CD4-positive, alpha-beta T cell (primary cell): Measurements from ENCODE around the gene GALNT14. TPM values are rescaled to one million over a fixed set of nuclear protein-coding genes. Genes with fewer than 3 reads are reported as not detected.

ENCODE experiments used
- ATAC-seq: fragments of 200-7000 bp; cut with Tn5 transposase; one replicate; pipeline ENCODE4 v1.10.0; 2022; ENCODE audit warnings: mild to moderate bottlenecking; ENCODE audit not compliant: poor library complexity
- CTCF ChIA-PET: fragments of 350-600 bp; sonication (Branson Sonifier 250); formaldehyde crosslinking; loops from one replicate; lab custom pipeline; 2021; ENCODE audit warnings: antibody characterized with exemption, inconsistent platforms; lab: Charles Lee
- POLR2A ChIA-PET: fragments of 350-600 bp; sonication (Branson Sonifier 250); formaldehyde crosslinking; loops from one replicate; lab custom pipeline; 2021; ENCODE audit warnings: antibody characterized with exemption, inconsistent platforms; lab: Charles Lee
- DNase-seq, 14 experiments: peaks; one replicate each; pipeline ENCODE4 v3.0.0-alpha.2; 2013 to 2020; ENCODE audit warnings: mixed read lengths in 2 of 14
- H3K27ac ChIP-seq, 2 donors: one replicate each; pipeline versions ENCODE4 v1.5.1 to v1.7.0; 2013; ENCODE audit warnings: low read length in 2 of 2, low read depth in 1 of 2, mild to moderate bottlenecking in 1 of 2
- H3K27me3 ChIP-seq, 2 experiments: 1 replicate in 1 of 2; 2 replicates in 1 of 2; pipeline versions ENCODE4 v1.6.1 to v1.7.0; 2013; ENCODE audit warnings: low read length in 2 of 2, control low read depth in 1 of 2, mild to moderate bottlenecking in 1 of 2, moderate library complexity in 1 of 2; ENCODE audit not compliant: insufficient read depth in 2 of 2, control insufficient read depth in 1 of 2
- H3K36me3 ChIP-seq: one replicate; pipeline ENCODE4 v1.6.1; 2013; ENCODE audit warnings: low read length, control low read depth; ENCODE audit not compliant: insufficient read depth
- H3K4me1 ChIP-seq: one replicate; pipeline ENCODE4 v1.6.1; 2013; ENCODE audit warnings: low read length, control low read depth; ENCODE audit not compliant: insufficient read depth
- H3K4me3 ChIP-seq: one replicate; pipeline ENCODE4 v1.5.1; 2013; ENCODE audit warnings: mild to moderate bottlenecking, low read length, moderate library complexity
- H3K9me3 ChIP-seq, 2 experiments: 1 replicate in 1 of 2; 2 replicates in 1 of 2; pipeline versions ENCODE4 v1.6.1 to v1.7.0; 2013; ENCODE audit warnings: low read length in 2 of 2, mild to moderate bottlenecking in 2 of 2, control low read depth in 1 of 2, moderate library complexity in 1 of 2; ENCODE audit not compliant: control insufficient read depth in 1 of 2, insufficient read depth in 1 of 2
- H3K27ac Mint-ChIP-seq: one replicate; pipeline ENCODE4 v1.8.0; 2020; ENCODE audit warnings: mixed read lengths
- H3K27me3 Mint-ChIP-seq: one replicate; pipeline ENCODE4 v1.8.0; 2021; ENCODE audit warnings: mixed read lengths
- H3K36me3 Mint-ChIP-seq: one replicate; pipeline ENCODE4 v1.8.0; 2021; ENCODE audit warnings: low read depth, mixed read lengths
- H3K4me1 Mint-ChIP-seq: one replicate; pipeline ENCODE4 v1.8.0; 2021; ENCODE audit warnings: low read depth, mixed read lengths
- H3K4me3 Mint-ChIP-seq: one replicate; pipeline ENCODE4 v1.8.0; 2020; ENCODE audit warnings: mild to moderate bottlenecking, mixed read lengths
- H3K9me3 Mint-ChIP-seq: one replicate; pipeline ENCODE4 v1.8.0; 2020; ENCODE audit warnings: mixed read lengths
- intact Hi-C, 2 experiments: fragments of 100-400 bp; cut with DNase I in 1 of 2; cut with micrococcal nuclease in 1 of 2; formaldehyde crosslinking; loops; one replicate each; pipeline versions ENCODE4 v1.15.1 to v1.9.0; 2023 to 2025; cut with DNase I, micrococcal nuclease
- total RNA-seq, 174 experiments: library from RNA in 2 of 174; stranded (reverse) in 2 of 174; gene quantifications; one replicate each; pipeline ENCODE4 v1.2.3 and lab custom pipeline; 2021 to 2026
- TF ChIP-seq, protein P1 (sequence below): fragments of 200-600 bp; IDR thresholded peaks from one replicate; pipeline ENCODE4 v1.8.0; 2022; ENCODE audit warnings: antibody characterized with exemption, mild to moderate bottlenecking

The GALNT14 gene
- total RNA-seq, 2 experiments from 2014 or later = not detected

- H3K36me3 Mint-ChIP-seq = no peaks in the 10 kb centered on the region
- no peak overlapping the region for H3K4me3 Mint-ChIP-seq
- CTCF ChIA-PET = no interaction called here
- TF ChIP-seq, protein P1, sequence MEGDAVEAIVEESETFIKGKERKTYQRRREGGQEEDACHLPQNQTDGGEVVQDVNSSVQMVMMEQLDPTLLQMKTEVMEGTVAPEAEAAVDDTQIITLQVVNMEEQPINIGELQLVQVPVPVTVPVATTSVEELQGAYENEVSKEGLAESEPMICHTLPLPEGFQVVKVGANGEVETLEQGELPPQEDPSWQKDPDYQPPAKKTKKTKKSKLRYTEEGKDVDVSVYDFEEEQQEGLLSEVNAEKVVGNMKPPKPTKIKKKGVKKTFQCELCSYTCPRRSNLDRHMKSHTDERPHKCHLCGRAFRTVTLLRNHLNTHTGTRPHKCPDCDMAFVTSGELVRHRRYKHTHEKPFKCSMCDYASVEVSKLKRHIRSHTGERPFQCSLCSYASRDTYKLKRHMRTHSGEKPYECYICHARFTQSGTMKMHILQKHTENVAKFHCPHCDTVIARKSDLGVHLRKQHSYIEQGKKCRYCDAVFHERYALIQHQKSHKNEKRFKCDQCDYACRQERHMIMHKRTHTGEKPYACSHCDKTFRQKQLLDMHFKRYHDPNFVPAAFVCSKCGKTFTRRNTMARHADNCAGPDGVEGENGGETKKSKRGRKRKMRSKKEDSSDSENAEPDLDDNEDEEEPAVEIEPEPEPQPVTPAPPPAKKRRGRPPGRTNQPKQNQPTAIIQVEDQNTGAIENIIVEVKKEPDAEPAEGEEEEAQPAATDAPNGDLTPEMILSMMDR = no peak
- no peak overlapping the region for H3K4me3 ChIP-seq
- no peaks in the 10 kb centered on the region for H3K36me3 ChIP-seq
- H3K9me3 ChIP-seq = no peaks in the 10 kb centered on the region
- no peak for ATAC-seq
- H3K4me1 Mint-ChIP-seq = no peaks in the 10 kb centered on the region
- H3K27ac Mint-ChIP-seq = no peak overlapping the region
- POLR2A ChIA-PET = no interaction called here
- no peak for DNase-seq
- H3K27me3 Mint-ChIP-seq = peaks cover 15% of the 10 kb centered on the region
- peaks cover 3 to 10% of the 10 kb centered on the region in 2 experiments for H3K27me3 ChIP-seq
- no peaks in the 10 kb centered on the region for H3K9me3 Mint-ChIP-seq
- H3K4me1 ChIP-seq = no peaks in the 10 kb centered on the region
- intact Hi-C loops = no loop called here
- no peak overlapping the region for H3K27ac ChIP-seq
Measured at GRCh38 chr2:30886080-30886479, 252.2 kb downstream of the GALNT14 start.

- no peaks in the 10 kb centered on the region for H3K36me3 Mint-ChIP-seq
- intact Hi-C loops = no loop called here
- peaks cover 6% of the 10 kb centered on the region for H3K27me3 Mint-ChIP-seq
- H3K9me3 Mint-ChIP-seq = no peaks in the 10 kb centered on the region
- H3K27me3 ChIP-seq = peaks cover 3 to 7% of the 10 kb centered on the region in 2 experiments
- TF ChIP-seq, protein P1 = no peak
- no peaks in the 10 kb centered on the region for H3K9me3 ChIP-seq
- H3K4me3 Mint-ChIP-seq = no peak overlapping the region
- H3K4me1 ChIP-seq = no peaks in the 10 kb centered on the region
- POLR2A ChIA-PET = no interaction called here
- DNase-seq (no peak), ATAC-seq (no peak)
- no peaks in the 10 kb centered on the region for H3K4me1 Mint-ChIP-seq
- H3K27ac ChIP-seq = no peak overlapping the region
- no peak overlapping the region for H3K27ac Mint-ChIP-seq
- no peaks in the 10 kb centered on the region for H3K36me3 ChIP-seq
- no peak overlapping the region for H3K4me3 ChIP-seq
- CTCF ChIA-PET = no interaction called here
Measured at GRCh38 chr2:30883822-30884221, 254.4 kb downstream of the GALNT14 start.

DNA sequence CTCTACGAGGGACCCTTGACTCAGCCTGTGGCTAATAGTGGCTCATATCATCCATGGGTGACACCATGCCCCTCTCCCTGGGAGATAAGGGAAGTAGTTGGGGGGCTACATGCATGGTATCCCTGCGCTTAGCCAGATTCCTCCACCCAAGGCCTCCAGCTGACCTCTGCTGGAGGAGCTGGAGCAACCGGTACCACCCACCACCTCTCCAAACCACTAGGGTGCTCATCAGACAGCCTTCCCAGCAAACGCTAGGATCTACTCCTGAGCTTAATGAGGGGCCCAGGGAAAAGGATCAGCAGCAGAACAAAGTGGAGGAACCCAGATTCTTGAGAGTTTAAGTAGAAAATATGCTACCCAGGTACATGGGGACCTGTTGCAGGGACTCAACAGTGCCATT lies 255.1 kb downstream of the GALNT14 start:
- DNase-seq (no peak), ATAC-seq (no peak)
- no peak overlapping the region for H3K27ac ChIP-seq
- H3K27me3 ChIP-seq = peaks cover 3 to 7% of the 10 kb centered on the region in 2 experiments
- Mint-ChIP-seq H3K27ac (no peak overlapping the region), H3K4me3 (no peak overlapping the region), H3K9me3 (no peaks in the 10 kb centered on the region), H3K27me3 (peaks cover 8% of the 10 kb centered on the region), H3K36me3 (no peaks in the 10 kb centered on the region), H3K4me1 (no peaks in the 10 kb centered on the region)
- POLR2A ChIA-PET = no interaction called here
- no peaks in the 10 kb centered on the region for H3K9me3 ChIP-seq
- no peak overlapping the region for H3K4me3 ChIP-seq
- no peaks in the 10 kb centered on the region for H3K4me1 ChIP-seq
- H3K36me3 ChIP-seq = no peaks in the 10 kb centered on the region
- CTCF ChIA-PET = no interaction called here
- intact Hi-C loops = no loop called here
- TF ChIP-seq, protein P1 = no peak
